Astrocyte (in vitro differentiated cells and primary cell): ENCODE data around the gene C19orf25. TPM values are rescaled to one million over a fixed set of nuclear protein-coding genes. Genes with fewer than 3 reads are reported as not detected.

Experiments used
- DNase-seq: peaks from one replicate; pipeline ENCODE4 v3.0.0-alpha.2; 2010; ENCODE audit warnings: low read depth
- FAIRE-seq: peaks from 2 replicates; lab custom pipeline; 2011; peaks lifted over from hg19 to GRCh38; lab: Jason Lieb, UNC
- H2AFZ ChIP-seq: 2 replicates; pipeline ENCODE4 v1.6.0; 2012; ENCODE audit warnings: low read depth, low read length, inconsistent platforms
- H3K27ac ChIP-seq: 2 replicates; pipeline ENCODE4 v1.5.1; 2011; ENCODE audit warnings: low read depth, low read length, inconsistent platforms
- H3K27me3 ChIP-seq: 2 replicates; pipeline ENCODE4 v1.6.0; 2011; ENCODE audit warnings: low read length, inconsistent platforms; ENCODE audit not compliant: insufficient read depth
- H3K36me3 ChIP-seq: 2 replicates; pipeline ENCODE4 v1.5.1; 2011; ENCODE audit warnings: low read length, inconsistent platforms; ENCODE audit not compliant: insufficient read depth
- H3K4me1 ChIP-seq: 2 replicates; pipeline ENCODE4 v1.5.1; 2011; ENCODE audit warnings: low read length, inconsistent platforms; ENCODE audit not compliant: insufficient read depth
- H3K4me2 ChIP-seq: 2 replicates; pipeline ENCODE4 v1.6.0; 2012; ENCODE audit warnings: low read length, inconsistent platforms
- H3K4me3 ChIP-seq: 2 replicates; pipeline ENCODE4 v1.5.1; 2011; ENCODE audit warnings: low read depth, mild to moderate bottlenecking, low read length, inconsistent platforms; ENCODE audit not compliant: insufficient read depth
- H3K79me2 ChIP-seq: 2 replicates; pipeline ENCODE4 v1.6.0; 2012; ENCODE audit warnings: mild to moderate bottlenecking, low read length, inconsistent platforms; ENCODE audit not compliant: insufficient read depth
- H3K9ac ChIP-seq: 2 replicates; pipeline ENCODE4 v1.6.0; 2012; ENCODE audit warnings: mild to moderate bottlenecking, low read length, inconsistent platforms
- H3K9me3 ChIP-seq: 2 replicates; pipeline ENCODE4 v1.5.1; 2012; ENCODE audit warnings: low read depth, mild to moderate bottlenecking, low read length, inconsistent platforms; ENCODE audit not compliant: insufficient read depth
- H4K20me1 ChIP-seq: 2 replicates; pipeline ENCODE4 v1.6.0; 2012; ENCODE audit warnings: low read length, inconsistent platforms; ENCODE audit not compliant: insufficient read depth
- H3K27ac Mint-ChIP-seq: one replicate; pipeline ENCODE4 v1.8.0; 2021; ENCODE audit warnings: mild to moderate bottlenecking, mixed read lengths; ENCODE audit not compliant: unreplicated experiment
- H3K27me3 Mint-ChIP-seq: one replicate; pipeline ENCODE4 v1.8.0; 2021; ENCODE audit warnings: low read depth, mixed read lengths; ENCODE audit not compliant: unreplicated experiment
- H3K36me3 Mint-ChIP-seq: one replicate; pipeline ENCODE4 v1.8.0; 2021; ENCODE audit warnings: low read depth, mixed read lengths; ENCODE audit not compliant: unreplicated experiment
- H3K4me1 Mint-ChIP-seq: one replicate; pipeline ENCODE4 v1.8.0; 2021; ENCODE audit warnings: low read depth, mixed read lengths; ENCODE audit not compliant: unreplicated experiment
- H3K4me3 Mint-ChIP-seq: one replicate; pipeline ENCODE4 v1.8.0; 2021; ENCODE audit warnings: mild to moderate bottlenecking, moderate library complexity, mixed read lengths; ENCODE audit not compliant: unreplicated experiment
- H3K9me3 Mint-ChIP-seq: one replicate; pipeline ENCODE4 v1.8.0; 2021; ENCODE audit warnings: mild to moderate bottlenecking, mixed read lengths; ENCODE audit not compliant: unreplicated experiment
- EZH2 ChIP-seq: IDR thresholded peaks from 2 replicates; pipeline ENCODE4 v1.6.1; 2012; ENCODE audit warnings: mild to moderate bottlenecking, low read length, inconsistent platforms; ENCODE audit not compliant: insufficient read depth
- total RNA-seq: library from RNA; stranded (reverse); gene quantifications from 2 replicates; pipeline ENCODE4 v1.2.1, GENCODE V29; 2021
- TF ChIP-seq, protein P1 (sequence below): IDR thresholded peaks from 2 replicates; pipeline ENCODE4 v1.5.1; 2011; ENCODE audit warnings: low read depth, mild to moderate bottlenecking, inconsistent platforms, low read length, moderate library complexity; ENCODE audit not compliant: insufficient read depth

Gene C19orf25
- total RNA-seq, 1 donor from 2014 or later = 32.4 TPM

DNA sequence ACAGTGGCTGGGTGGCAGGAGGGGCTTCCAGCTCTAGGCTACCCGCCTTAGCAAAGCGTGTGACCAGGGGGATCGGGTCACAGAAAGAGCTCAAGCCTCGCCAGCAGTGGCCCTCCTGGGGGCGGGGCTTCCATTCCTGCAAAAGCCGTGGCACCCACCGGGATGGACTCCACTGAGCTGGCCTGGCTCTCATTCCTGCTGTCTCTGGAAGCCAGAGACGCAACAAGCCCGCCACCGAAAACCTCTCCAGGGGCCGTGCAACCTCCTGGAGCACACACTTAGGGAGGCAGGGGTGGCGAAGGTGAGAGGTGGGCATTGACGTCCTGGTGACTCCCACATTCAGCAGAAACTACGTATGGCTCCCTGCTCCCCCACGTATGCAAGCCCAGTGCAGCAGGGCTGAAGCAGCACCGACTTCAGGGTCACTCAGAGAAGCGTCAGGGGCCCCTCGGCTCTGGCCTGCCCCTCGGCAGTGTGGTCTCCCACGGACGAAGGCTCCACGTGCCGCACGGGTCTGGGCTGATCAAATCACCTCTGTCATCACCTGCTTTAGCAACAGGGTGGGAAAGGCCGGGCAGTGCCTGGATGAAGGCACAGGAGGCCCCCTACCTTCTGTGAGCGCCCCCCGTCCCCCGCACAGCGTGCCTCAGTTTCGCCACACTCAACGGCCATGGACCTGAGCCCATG, 3.1 kb downstream of the C19orf25 start:
- H3K9me3 ChIP-seq = no peaks in the 10 kb centered on the region
- H3K4me3 Mint-ChIP-seq = no peak overlapping the region
- no peak overlapping the region for H3K4me2 ChIP-seq
- no peaks in the 10 kb centered on the region for H3K27me3 Mint-ChIP-seq
- H3K36me3 ChIP-seq = no peaks in the 10 kb centered on the region
- no peak overlapping the region for H3K27ac Mint-ChIP-seq
- H3K79me2 ChIP-seq = peaks cover 23% of the 10 kb centered on the region
- no peak for FAIRE-seq
- TF ChIP-seq, protein P1, sequence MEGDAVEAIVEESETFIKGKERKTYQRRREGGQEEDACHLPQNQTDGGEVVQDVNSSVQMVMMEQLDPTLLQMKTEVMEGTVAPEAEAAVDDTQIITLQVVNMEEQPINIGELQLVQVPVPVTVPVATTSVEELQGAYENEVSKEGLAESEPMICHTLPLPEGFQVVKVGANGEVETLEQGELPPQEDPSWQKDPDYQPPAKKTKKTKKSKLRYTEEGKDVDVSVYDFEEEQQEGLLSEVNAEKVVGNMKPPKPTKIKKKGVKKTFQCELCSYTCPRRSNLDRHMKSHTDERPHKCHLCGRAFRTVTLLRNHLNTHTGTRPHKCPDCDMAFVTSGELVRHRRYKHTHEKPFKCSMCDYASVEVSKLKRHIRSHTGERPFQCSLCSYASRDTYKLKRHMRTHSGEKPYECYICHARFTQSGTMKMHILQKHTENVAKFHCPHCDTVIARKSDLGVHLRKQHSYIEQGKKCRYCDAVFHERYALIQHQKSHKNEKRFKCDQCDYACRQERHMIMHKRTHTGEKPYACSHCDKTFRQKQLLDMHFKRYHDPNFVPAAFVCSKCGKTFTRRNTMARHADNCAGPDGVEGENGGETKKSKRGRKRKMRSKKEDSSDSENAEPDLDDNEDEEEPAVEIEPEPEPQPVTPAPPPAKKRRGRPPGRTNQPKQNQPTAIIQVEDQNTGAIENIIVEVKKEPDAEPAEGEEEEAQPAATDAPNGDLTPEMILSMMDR = no peak
- no peak for TF ChIP-seq EZH2
- H3K36me3 Mint-ChIP-seq = no peaks in the 10 kb centered on the region
- H3K9me3 Mint-ChIP-seq = peaks cover 3% of the 10 kb centered on the region
- no peak overlapping the region for H3K4me3 ChIP-seq
- peaks cover 5% of the 10 kb centered on the region for H3K27me3 ChIP-seq
- no peak overlapping the region for H2AFZ ChIP-seq
- no peak overlapping the region for H3K9ac ChIP-seq
- H3K4me1 ChIP-seq = peaks cover 9% of the 10 kb centered on the region
- no peak overlapping the region for H3K27ac ChIP-seq
- peaks cover 4% of the 10 kb centered on the region for H3K4me1 Mint-ChIP-seq
- DNase-seq = no peak
- peaks cover 63% of the 10 kb centered on the region for H4K20me1 ChIP-seq

DNA sequence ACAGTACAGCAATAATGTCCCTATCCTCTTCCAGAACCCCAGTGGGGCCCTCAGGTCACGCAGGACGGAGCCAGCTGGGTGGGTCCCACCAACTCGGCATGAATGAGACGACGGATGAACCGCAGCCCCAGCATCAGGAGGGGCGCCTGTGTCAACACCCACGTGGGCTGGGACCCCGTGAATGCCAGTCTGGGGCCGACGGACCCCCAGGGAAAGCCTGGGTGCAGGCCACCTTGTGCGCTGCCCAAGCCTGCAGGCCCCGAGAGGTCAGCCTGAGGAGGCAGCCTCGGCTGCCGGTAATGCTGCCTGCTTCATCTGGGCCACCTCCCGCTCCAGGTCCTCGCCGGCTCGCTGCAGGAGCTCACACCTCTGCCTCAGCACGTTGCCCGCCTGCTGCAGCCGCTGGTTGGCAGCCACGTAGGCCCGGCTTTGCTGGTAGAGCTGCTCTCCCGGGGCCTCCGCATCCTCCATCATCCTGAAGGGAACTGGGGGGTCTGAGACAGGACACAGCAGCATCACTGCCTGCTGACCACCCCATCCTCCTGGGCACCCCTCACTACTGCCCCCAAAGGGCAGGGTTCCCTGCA, 4.2 kb downstream of the C19orf25 start:
- Histone ChIP-seq H3K9me3 (no peaks in the 10 kb centered on the region), H3K79me2 (peaks cover 23% of the 10 kb centered on the region), H3K4me2 (no peak overlapping the region), H3K36me3 (no peaks in the 10 kb centered on the region), H3K27ac (no peak overlapping the region), H3K4me1 (peaks cover 12% of the 10 kb centered on the region), H4K20me1 (peaks cover 69% of the 10 kb centered on the region), H3K4me3 (no peak overlapping the region), H3K9ac (no peak overlapping the region), H2AFZ (no peak overlapping the region), H3K27me3 (peaks cover 5% of the 10 kb centered on the region)
- DNase-seq (no peak), FAIRE-seq (no peak)
- Mint-ChIP-seq H3K4me1 (peaks cover 4% of the 10 kb centered on the region), H3K4me3 (no peak overlapping the region), H3K27ac (no peak overlapping the region), H3K27me3 (peaks cover 2% of the 10 kb centered on the region), H3K9me3 (peaks cover 3% of the 10 kb centered on the region), H3K36me3 (no peaks in the 10 kb centered on the region)
- TF ChIP-seq EZH2 = no peak
- TF ChIP-seq, protein P1 = no peak
